Smooth muscle cell of the brain vasculature (primary cell): Measurements from ENCODE around the gene MERTK.
"Not testable (repeated sequence)": the region's sequence is repeated elsewhere in the genome, so short reads cannot be mapped to it uniquely, and the experiment has no call there.

ENCODE experiments used
- DNase-seq: peaks from one replicate; pipeline ENCODE4 v3.0.0-alpha.2; 2012; ENCODE audit warnings: low read depth, low spot score

MERTK gene

GRCh38 chr2:111897924-111898702, at the start of gene MERTK:
MERTK (plus strand) TSS chr2:111898607; CDS start chr2:111898736, 129 bp downstream.
- DNase-seq: no peak

- not testable (repeated sequence) for DNase-seq
These were observed 47.8 kb upstream of the MERTK start for GRCh38 chr2:111850646-111851045.

DNA sequence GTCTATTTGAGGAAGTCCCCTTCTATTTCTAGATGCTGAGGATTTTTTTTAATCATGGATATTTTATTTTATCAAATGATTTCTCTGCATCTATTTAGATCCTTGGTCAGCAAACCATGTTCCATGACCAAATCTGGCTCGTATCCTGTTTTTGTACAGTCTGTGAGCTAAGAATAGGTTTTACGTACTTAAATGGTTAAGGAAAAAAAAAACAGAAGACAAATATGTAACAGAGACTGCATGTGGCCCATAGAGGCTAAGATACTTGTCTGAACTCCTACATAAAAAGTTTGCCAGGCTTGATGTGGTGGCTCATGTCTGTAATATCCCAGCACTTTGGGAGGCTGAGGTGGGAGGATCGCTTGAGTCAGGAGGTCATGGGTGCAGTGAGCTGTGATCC, 45.9 kb upstream of the MERTK start:
- DNase-seq: not testable (repeated sequence)

DNA sequence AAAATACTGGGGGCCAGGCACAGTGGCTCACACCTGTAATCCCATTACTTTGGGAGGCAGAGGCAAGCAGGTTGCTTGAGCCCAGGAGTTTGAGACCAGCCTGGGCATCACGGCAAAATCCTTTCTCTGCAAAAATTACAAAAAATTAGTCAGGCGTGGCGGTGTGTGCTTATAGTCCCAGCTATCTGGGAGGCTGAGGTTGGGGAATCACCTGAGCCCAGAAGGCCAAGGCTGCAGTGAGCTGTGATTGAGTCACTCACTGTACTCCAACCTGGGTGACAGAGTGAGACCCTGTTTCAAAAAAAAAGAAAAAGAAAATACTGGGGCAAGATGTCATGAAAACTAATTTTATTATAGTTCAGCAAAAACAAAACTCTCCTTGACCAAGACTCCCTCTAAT, 38.4 kb upstream of the MERTK start:
- DNase-seq: not testable (repeated sequence)

DNA sequence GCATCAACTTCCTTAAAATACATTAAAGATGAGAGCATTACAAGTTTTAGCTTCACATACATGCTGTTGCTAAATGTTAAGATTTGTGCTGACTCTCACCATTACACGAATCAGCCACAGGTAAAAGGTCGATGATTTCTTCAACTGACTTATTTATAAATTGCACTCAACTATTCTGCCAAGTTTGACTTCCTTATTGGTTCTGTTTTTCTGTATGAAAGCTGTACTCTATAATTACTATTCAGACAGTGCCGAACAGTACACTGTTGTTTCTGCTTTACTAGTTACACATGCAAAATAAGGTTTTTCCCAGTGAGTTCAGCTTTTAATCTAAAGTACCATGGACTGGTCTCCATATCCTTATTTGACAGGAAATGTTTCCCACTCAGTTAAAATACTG, 33.3 kb upstream of the MERTK start:
- DNase-seq: not testable (repeated sequence)

DNA sequence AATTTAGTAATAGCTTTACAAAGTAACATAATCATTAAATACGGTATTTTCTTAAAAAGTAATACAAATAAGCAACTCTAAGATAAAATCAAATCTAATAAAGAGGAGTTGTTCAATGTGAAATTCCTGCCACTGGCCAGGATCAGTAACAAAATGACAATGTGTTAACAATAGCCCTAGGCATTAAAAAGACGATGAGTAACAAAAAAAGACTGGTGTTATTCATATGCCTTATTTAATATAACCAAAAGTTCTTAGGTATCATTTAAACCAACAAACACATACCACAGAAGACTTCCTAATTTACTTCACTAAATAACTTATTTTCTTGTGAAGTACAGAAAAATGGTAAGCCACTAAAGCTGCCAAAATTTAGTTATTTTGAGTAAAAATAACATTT, 25.6 kb upstream of the MERTK start:
- not testable (repeated sequence) for DNase-seq

DNA sequence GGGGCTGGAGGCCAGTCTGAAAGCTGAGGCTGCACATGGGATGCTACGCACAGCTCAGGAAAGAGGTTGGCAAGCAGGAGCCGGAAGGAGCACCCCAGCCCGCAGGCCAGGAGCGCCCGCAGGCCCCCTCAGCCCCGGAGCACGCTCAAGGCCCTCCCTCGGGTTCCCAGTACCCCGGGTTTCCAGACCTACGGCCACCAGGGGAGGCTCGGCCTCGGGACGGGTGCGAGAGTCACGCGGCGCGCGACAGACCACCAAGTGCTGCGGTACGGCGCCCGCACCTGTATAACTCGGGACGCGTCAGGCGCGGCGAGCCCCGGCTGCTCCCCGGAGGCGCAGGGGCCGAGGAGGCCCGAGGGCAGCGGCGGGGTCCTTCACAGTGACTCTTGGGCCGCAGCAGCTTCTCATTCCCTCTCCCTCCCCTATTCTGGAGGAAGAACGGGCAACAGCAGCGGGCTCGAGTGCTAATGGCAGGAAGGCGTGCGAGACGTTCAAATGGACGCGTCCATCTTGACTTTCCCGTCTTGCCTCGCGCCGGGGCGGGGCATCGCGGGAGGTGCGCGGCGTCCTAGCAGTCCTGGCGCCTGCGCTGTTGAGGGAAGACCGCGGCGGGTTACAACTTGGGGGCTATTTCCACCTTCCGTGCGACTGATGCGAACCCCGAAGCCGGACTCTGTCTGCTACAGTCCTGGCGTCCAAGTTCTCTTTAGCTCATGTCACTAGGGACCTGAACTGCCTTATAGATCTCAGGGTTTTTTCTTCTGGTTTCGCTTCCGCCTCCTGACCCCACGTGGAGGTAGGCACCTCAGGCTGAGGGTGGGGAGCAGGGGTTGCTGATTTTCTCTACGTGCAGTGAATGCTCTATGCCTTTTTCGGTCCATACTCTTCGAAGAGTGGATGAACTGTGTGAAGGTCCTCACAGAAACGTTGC, 14.5 kb upstream of the MERTK start, which contains the start of gene ANAPC1:
ANAPC1 (minus strand) TSS at position 533 of the 931 bp plus-strand sequence. CDS start 3,368 bp downstream, outside the sequence.
- peak; percentile 49 for DNase-seq

DNA sequence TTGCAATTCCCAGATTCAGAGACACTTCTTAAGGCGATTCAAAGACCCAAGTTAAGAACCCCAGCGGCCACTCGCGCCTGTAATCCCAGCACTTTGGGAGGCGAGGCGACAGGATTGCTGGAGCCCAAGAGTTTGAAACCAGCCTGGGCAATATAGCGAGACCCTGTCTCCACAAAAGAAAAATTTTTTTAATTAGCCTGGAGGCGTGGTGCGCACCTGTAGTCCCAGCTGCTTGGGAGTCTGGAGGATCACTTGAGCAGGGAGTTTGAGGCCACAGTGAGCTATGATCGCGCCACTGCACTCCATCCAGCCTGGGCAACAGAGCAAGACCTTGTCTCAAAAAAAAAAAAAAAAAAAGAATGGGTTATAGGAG, 13.8 kb upstream of the MERTK start:
- DNase-seq: no peak

DNA sequence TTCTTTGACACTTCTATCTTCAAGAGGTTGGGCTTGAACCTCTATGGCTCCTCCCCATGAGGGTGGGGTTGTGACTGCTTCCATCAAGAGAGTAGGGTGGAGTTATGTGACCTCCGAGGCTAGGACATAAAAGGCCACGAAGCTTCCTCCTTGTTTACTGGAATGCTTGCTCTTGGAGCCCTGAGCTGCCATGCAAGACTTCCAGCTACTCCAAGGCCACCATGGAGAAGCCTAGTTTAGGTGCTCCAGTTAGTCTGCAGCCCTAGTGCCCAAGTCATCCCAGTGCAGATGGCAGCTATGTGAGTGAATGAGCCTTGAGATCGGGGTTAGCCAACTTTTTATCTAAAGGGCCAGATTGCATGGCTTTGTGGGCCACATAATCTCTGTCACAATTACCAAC, 2.4 kb upstream of the MERTK start:
- no peak for DNase-seq

GRCh38 chr2:111896576-111896975, 1.8 kb upstream of the MERTK start:
- DNase-seq: no peak

DNA sequence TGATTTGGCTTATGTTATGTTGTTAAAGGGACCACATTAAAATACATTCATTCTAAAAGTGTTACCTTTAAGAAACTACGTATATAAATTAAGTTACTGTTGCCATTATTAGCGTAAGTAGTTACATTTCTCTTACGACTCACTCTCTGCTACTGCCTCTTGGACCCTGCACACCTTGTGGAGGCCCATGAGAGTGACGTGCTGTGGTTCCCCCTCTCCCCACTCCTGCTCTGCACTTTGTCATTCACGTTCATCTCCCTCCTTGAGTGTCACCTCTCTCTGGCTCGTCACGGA, 830 bp upstream of the MERTK start:
- DNase-seq: no peak

- no peak for DNase-seq
These were observed 502 bp downstream of the MERTK start for GRCh38 chr2:111898703-111899514.

GRCh38 chr2:111900859-111901258, 2.5 kb downstream of the MERTK start:
- DNase-seq: no peak

- no peak for DNase-seq
These were observed 5.1 kb downstream of the MERTK start for GRCh38 chr2:111903516-111903915.

- DNase-seq: no peak
These were observed 5.6 kb downstream of the MERTK start for GRCh38 chr2:111903930-111904439.

DNA sequence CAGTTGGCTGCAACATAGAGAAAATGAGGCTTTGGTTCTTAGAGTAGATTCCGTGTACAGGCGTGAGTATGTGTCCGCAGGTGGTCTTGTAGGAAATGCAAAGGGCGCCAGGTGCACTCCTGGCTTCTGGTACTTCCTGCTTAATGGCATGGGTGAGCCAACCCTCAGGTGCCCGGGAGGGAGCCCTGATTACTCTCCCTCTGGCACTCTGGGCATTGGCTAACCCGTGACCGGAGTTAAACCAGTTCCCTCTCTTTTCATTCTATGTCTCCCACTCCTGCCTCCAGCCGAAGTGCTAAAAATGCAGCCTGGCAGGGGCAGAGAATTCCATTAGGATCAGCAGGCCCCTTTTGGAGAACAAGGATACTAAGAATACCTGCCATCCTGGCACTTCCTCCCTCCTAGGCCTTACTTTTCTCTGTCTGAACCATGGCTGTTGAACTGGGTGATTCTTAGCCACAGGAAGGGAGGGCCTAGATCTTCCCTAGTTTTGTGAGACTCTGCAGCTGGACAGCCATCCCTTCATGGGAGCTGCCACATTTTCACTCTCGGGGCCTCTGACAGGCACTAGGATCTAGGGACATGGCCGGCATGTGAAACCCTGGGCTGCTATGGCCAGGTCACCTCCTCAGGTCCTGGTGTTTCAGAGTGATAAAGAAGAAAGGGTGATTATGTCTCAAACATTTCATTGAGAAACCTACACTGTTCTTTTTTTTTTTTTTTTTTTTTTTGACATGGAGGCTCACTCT, 6.5 kb downstream of the MERTK start:
- no peak for DNase-seq

DNA sequence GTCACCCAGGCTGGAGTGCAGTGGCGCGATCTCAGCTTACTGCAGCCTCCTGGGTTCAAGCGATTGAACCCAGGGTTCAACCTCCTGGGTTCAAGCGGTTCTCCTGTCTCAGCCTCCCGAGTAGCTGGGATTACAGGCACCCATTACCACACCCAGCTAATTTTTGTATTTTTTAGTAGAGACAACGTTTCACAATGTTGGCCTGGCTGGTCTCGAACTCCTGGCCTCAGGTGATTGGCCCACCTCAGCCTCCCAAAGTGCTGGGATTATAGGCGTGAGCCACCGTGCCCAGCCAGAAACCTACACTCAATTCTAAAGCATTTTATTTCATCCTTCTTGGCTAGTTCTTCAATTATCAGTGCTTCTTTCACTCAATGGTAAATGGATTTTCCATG, 7.1 kb downstream of the MERTK start:
- DNase-seq: not testable (repeated sequence)

GRCh38 chr2:111905990-111906735, 7.8 kb downstream of the MERTK start:
- DNase-seq: no peak

GRCh38 chr2:111908578-111908977, 10.2 kb downstream of the MERTK start:
- no peak for DNase-seq

DNA sequence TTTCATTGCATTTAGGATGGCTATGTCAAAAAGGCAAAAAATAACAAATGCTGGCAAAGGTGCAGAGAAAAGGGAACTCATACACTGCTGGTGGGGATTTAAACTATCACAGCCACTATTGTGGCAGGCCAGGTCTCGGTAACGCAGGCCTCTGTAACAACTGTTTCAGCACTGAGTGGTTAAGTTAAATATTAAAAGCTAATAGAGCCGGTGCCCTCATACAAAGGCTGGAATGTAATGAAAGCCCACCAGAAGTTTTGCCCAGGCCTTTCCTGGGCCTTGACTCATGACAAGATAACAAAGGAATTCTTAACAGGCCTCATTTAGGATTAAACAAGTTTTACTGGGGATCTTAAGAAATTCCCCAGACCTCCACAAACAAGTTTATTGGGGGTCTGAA, 10.7 kb downstream of the MERTK start:
- DNase-seq: no peak
